K562 (cell line): ENCODE measurements around the gene TCEAL1. TPM values are rescaled to one million over a fixed set of nuclear protein-coding genes. Genes with fewer than 3 reads are reported as not detected.

Source experiments
- CHD2 ChIP-seq: IDR thresholded peaks from 2 replicates; pipeline ENCODE4 v1.6.1; 2011; ENCODE audit warnings: low read depth, low read length
- polyA plus RNA-seq, 8 experiments: library from polyadenylated mRNA; depleted of rRNA in 4 of 8; stranded (reverse) in 5 of 8; unstranded in 3 of 8; fragments of >200 nt; fragmentation: Nextera tagmentation in 2 of 8; fragmentation: Illumina TruSeq in 1 of 8; extraction: Ambion mirVana in 2 of 8; extraction: Trizol in 1 of 8; gene quantifications; 2 replicates each; pipeline versions ENCODE4 v1.2.1 to v1.2.3, GENCODE V29; 2011 to 2014; ENCODE audit warnings: inconsistent platforms in 1 of 8, missing spikeins in 1 of 8
- total RNA-seq, 7 experiments: library from RNA; depleted of rRNA in 6 of 7; stranded (reverse); fragments of >200 nt in 6 of 7; fragmentation: Illumina TruSeq in 2 of 7; extraction: Trizol in 2 of 7; gene quantifications; 2 replicates each; pipeline versions ENCODE4 v1.2.1 to v1.2.3, GENCODE V29; 2011 to 2021; ENCODE audit warnings: low replicate concordance in 1 of 7
- TF ChIP-seq, protein P1 (sequence below): sonication (generic); formaldehyde crosslinking; IDR thresholded peaks from 2 replicates; pipeline ENCODE4 v1.8.0; 2022; ENCODE audit warnings: mild to moderate bottlenecking, missing genetic modification reagents
- TF ChIP-seq, protein P2 (sequence below): fragments of 250-450 bp; sonication (Bioruptor Pico); IDR thresholded peaks from 2 replicates; pipeline ENCODE4 v1.5.0; 2020; ENCODE audit warnings: mild to moderate bottlenecking

The TCEAL1 gene
- total and polyA plus RNA-seq, 9 of the 15 experiments (the other 6 are each of a cell fraction or from before 2014, with no cell fraction given) = 2.1 to 5.3 (median 4.0) TPM

DNA sequence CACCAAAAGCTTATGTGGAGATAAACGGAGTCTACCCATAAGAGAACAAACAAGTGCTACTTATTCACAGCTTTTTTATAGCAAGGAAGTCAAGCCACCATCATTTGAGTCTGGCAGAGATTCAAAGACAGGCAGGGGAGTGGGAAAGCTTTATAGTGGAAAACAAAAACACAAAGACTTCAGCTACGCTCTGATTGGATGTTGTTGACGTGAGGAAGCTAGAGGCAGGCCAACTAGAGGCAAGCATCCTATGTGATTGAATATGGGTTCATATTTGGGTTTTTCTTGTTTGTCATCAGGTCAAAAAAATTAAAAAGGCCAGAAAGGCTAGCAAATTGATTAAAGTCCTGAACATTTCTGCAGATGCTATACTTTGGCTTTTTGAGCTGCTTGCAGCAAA lies 44.2 kb upstream of the TCEAL1 start (continued):
- TF ChIP-seq, protein P1, sequence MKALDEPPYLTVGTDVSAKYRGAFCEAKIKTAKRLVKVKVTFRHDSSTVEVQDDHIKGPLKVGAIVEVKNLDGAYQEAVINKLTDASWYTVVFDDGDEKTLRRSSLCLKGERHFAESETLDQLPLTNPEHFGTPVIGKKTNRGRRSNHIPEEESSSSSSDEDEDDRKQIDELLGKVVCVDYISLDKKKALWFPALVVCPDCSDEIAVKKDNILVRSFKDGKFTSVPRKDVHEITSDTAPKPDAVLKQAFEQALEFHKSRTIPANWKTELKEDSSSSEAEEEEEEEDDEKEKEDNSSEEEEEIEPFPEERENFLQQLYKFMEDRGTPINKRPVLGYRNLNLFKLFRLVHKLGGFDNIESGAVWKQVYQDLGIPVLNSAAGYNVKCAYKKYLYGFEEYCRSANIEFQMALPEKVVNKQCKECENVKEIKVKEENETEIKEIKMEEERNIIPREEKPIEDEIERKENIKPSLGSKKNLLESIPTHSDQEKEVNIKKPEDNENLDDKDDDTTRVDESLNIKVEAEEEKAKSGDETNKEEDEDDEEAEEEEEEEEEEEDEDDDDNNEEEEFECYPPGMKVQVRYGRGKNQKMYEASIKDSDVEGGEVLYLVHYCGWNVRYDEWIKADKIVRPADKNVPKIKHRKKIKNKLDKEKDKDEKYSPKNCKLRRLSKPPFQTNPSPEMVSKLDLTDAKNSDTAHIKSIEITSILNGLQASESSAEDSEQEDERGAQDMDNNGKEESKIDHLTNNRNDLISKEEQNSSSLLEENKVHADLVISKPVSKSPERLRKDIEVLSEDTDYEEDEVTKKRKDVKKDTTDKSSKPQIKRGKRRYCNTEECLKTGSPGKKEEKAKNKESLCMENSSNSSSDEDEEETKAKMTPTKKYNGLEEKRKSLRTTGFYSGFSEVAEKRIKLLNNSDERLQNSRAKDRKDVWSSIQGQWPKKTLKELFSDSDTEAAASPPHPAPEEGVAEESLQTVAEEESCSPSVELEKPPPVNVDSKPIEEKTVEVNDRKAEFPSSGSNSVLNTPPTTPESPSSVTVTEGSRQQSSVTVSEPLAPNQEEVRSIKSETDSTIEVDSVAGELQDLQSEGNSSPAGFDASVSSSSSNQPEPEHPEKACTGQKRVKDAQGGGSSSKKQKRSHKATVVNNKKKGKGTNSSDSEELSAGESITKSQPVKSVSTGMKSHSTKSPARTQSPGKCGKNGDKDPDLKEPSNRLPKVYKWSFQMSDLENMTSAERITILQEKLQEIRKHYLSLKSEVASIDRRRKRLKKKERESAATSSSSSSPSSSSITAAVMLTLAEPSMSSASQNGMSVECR (CRISPR knock-in tag) = no peak
- TF ChIP-seq CHD2 = no peak
- TF ChIP-seq, protein P2, sequence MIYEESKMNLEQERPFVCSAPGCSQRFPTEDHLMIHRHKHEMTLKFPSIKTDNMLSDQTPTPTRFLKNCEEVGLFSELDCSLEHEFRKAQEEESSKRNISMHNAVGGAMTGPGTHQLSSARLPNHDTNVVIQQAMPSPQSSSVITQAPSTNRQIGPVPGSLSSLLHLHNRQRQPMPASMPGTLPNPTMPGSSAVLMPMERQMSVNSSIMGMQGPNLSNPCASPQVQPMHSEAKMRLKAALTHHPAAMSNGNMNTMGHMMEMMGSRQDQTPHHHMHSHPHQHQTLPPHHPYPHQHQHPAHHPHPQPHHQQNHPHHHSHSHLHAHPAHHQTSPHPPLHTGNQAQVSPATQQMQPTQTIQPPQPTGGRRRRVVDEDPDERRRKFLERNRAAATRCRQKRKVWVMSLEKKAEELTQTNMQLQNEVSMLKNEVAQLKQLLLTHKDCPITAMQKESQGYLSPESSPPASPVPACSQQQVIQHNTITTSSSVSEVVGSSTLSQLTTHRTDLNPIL = no peak
